A549 treated with RU486 at 1 μM for 4 hours (cell line): Measurements from ENCODE around the gene OR1A1. TPM values are rescaled to one million over a fixed set of nuclear protein-coding genes. Genes with fewer than 3 reads are reported as not detected.

Source experiments
- total RNA-seq: library from RNA; stranded (reverse); fragments of 200-300 nt; extraction: Qiagen RNA extraction; gene quantifications from 5 replicates; pipeline ENCODE4 v1.2.3, GENCODE V29; 2022; ENCODE audit warnings: low read depth

Gene OR1A1, protein sequence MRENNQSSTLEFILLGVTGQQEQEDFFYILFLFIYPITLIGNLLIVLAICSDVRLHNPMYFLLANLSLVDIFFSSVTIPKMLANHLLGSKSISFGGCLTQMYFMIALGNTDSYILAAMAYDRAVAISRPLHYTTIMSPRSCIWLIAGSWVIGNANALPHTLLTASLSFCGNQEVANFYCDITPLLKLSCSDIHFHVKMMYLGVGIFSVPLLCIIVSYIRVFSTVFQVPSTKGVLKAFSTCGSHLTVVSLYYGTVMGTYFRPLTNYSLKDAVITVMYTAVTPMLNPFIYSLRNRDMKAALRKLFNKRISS
- not detected in 5 replicates for total RNA-seq

DNA sequence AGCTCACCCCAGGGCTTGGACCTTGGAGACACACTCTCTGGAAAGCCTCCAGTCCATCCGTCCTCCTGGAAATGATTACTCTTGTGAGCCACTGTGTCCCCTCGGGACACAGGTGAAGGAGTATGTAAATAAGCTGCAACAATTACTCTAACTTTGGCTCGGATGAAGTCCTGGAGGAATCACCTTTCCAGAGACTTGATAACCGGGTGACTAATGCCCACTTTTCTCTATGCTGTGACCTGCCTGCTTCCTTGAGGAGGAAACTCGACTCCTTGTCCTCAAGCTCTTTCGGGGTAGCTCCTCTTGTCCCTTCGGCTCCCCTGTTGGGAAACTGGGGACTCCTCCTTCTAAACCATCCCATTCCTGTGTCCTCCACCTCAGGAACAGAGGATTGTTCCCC, at the start of gene OR1A1:
Gene OR1A1 (plus strand): TSS at position 301 of the 400 bp plus-strand sequence. CDS start 7,954 bp downstream, outside the sequence.

DNA sequence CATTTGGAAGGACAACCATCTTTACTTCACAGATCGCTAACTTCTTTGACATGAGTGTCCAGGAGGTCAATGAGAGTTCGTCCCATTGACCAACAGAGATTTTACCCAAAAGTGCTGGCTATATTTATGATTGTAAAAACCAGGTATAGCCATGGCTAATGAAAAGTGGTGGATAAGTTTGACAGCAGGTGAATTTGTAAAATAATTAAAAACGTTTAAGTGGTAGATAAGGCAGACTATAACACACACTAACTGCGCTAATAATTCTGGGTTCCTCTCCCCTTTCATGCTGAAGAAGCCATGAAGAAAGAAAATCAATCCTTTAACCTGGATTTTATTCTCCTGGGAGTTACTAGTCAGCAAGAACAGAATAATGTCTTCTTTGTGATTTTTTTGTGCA, 10.2 kb upstream of the OR1A1 start, which contains the start of gene OR1A2:
Gene OR1A2 (plus strand): TSS at position 301 of the 400 bp plus-strand sequence. CDS start 0 bp downstream, at position 301.

Other genes with a start within 250 kb of the OR1A1 start
- not detected in 5 replicates for gene OR1D5, start 144.1 kb upstream of the OR1A1 start, total RNA-seq
- not detected in 5 replicates for gene OR1D2, start 103.2 kb upstream of the OR1A1 start, total RNA-seq
- not detected in 5 replicates for gene OR1G1, start 80.1 kb upstream of the OR1A1 start, total RNA-seq
- gene OR1A2, start 10.1 kb upstream of the OR1A1 start, total RNA-seq, result not detected in 5 replicates
- not detected in 5 replicates for gene OR3A1, start 90.7 kb downstream of the OR1A1 start, total RNA-seq
- gene OR3A2, start 178.6 kb downstream of the OR1A1 start, total RNA-seq, result not detected in 5 replicates
- gene OR1E1, start 190.7 kb downstream of the OR1A1 start, total RNA-seq, result not detected in 5 replicates
- gene OR3A3, start 203.7 kb downstream of the OR1A1 start, total RNA-seq, result not detected in 5 replicates
- not detected in 5 replicates for gene OR1E2, start 226.2 kb downstream of the OR1A1 start, total RNA-seq